ENCODE results near the gene ASXL1. TPM values are rescaled to one million over a fixed set of nuclear protein-coding genes. Genes with fewer than 3 reads are reported as not detected.

The ASXL1 gene
- total RNA-seq, 2 experiments from 2014 or later = 129 to 137 TPM

GRCh38 chr20:32474967-32475811 is 117.1 kb downstream of the ASXL1 start:
- no peaks in the 10 kb centered on the region for H3K27me3 Mint-ChIP-seq
- intact Hi-C loops (cut with micrococcal nuclease) = no loop called here
- ATAC-seq (no peak), DNase-seq (no peak)
- H3K27ac Mint-ChIP-seq = peak overlapping the region; percentile 63
- ChIA-PET CTCF (interaction anchor here (1.0 kb wide), 1 partner anchor 178 kb away, joined by 3 read pairs; no protein-coding TSS in a partner anchor), POLR2A (interaction anchor here (1.3 kb wide), 1 partner anchor 9 kb away, joined by 4 read pairs; no protein-coding TSS in a partner anchor)
- no peak overlapping the region for H3K4me3 Mint-ChIP-seq
- H3K9me3 Mint-ChIP-seq = no peaks in the 10 kb centered on the region
- peaks cover 48% of the 10 kb centered on the region for H3K4me1 Mint-ChIP-seq (ENCODE audit: low read depth)
- peaks cover 8% of the 10 kb centered on the region for H3K36me3 Mint-ChIP-seq (ENCODE audit: low read depth)
- no peak for TF ChIP-seq CTCF (IDR thresholded peaks at IDR 0.05)

- Mint-ChIP-seq H3K27me3 (no peaks in the 10 kb centered on the region), H3K36me3 (ENCODE audit: low read depth) (peaks cover 4% of the 10 kb centered on the region), H3K9me3 (no peaks in the 10 kb centered on the region), H3K4me1 (ENCODE audit: low read depth) (peaks cover 48% of the 10 kb centered on the region), H3K4me3 (no peak overlapping the region), H3K27ac (peak overlapping the region; percentile 63)
- CTCF ChIA-PET = interaction anchor here (2.5 kb wide), 1 partner anchor 176 kb away, joined by 6 read pairs; no protein-coding TSS in a partner anchor
- ATAC-seq (no peak), DNase-seq (no peak)
- intact Hi-C loops (cut with micrococcal nuclease) = no loop called here
- POLR2A ChIA-PET = interaction anchor here (0.8 kb wide), 1 partner anchor 31 kb away, joined by 3 read pairs; no protein-coding TSS in a partner anchor
- no peak for TF ChIP-seq CTCF (IDR thresholded peaks at IDR 0.05)
These were observed 118.8 kb downstream of the ASXL1 start for GRCh38 chr20:32476684-32477593.

- CTCF ChIA-PET = interaction anchor here (1.3 to 2.5 kb wide), 2 partner anchors 45 to 175 kb away, joined by 3 to 6 read pairs; no protein-coding TSS in a partner anchor
- Mint-ChIP-seq H3K27me3 (no peaks in the 10 kb centered on the region), H3K4me3 (no peak overlapping the region), H3K36me3 (ENCODE audit: low read depth) (peaks cover 2% of the 10 kb centered on the region), H3K4me1 (ENCODE audit: low read depth) (peaks cover 52% of the 10 kb centered on the region), H3K27ac (peak overlapping the region; percentile 63), H3K9me3 (no peaks in the 10 kb centered on the region)
- TF ChIP-seq CTCF (IDR thresholded peaks at IDR 0.05) = no peak
- intact Hi-C loops (cut with micrococcal nuclease) = no loop called here
- DNase-seq (no peak), ATAC-seq (no peak)
- POLR2A ChIA-PET = no interaction called here
These were observed 119.7 kb downstream of the ASXL1 start for GRCh38 chr20:32477594-32478512.

- ChIA-PET CTCF (interaction anchor here (1.3 to 2.5 kb wide), 2 partner anchors 44 to 174 kb away, joined by 3 to 6 read pairs; no protein-coding TSS in a partner anchor), POLR2A (no interaction called here)
- intact Hi-C loops (cut with micrococcal nuclease) = no loop called here
- Mint-ChIP-seq H3K9me3 (no peaks in the 10 kb centered on the region), H3K27me3 (no peaks in the 10 kb centered on the region), H3K4me1 (ENCODE audit: low read depth) (peaks cover 50% of the 10 kb centered on the region), H3K27ac (no peak overlapping the region), H3K4me3 (no peak overlapping the region), H3K36me3 (ENCODE audit: low read depth) (no peaks in the 10 kb centered on the region)
- DNase-seq (no peak), ATAC-seq (no peak)
- no peak for TF ChIP-seq CTCF (IDR thresholded peaks at IDR 0.05)
These were observed 120.4 kb downstream of the ASXL1 start for GRCh38 chr20:32478576-32478975.
